ENCODE results near the gene CRKL.
"Not testable (repeated sequence)": the region's sequence is repeated elsewhere in the genome, so short reads cannot be mapped to it uniquely, and the experiment has no call there.

The CRKL gene

GRCh38 chr22:20935780-20936539 is 18.8 kb downstream of the CRKL start:
- DNase-seq, result not testable (repeated sequence)

GRCh38 chr22:20937031-20937793 is 20.0 kb downstream of the CRKL start:
- no peak for DNase-seq

GRCh38 chr22:20937794-20938671 is 20.8 kb downstream of the CRKL start:
- DNase-seq, result no peak

GRCh38 chr22:20939457-20940185 is 22.4 kb downstream of the CRKL start:
- not testable (repeated sequence) for DNase-seq

GRCh38 chr22:20940186-20940651 is 23.0 kb downstream of the CRKL start:
- no peak for DNase-seq

- DNase-seq, result no peak
These were observed 23.7 kb downstream of the CRKL start for GRCh38 chr22:20940904-20941385.

- not testable (repeated sequence) for DNase-seq
These were observed 25.1 kb downstream of the CRKL start for GRCh38 chr22:20942203-20942902.

GRCh38 chr22:20943104-20943933 is 26.1 kb downstream of the CRKL start:
- DNase-seq, result no peak

- no peak for DNase-seq
These were observed 26.8 kb downstream of the CRKL start for GRCh38 chr22:20944042-20944441.

GRCh38 chr22:20945578-20945934 is 28.3 kb downstream of the CRKL start:
- DNase-seq, result no peak

GRCh38 chr22:20946080-20946986 is 29.1 kb downstream of the CRKL start:
- DNase-seq, result no peak

- no peak for DNase-seq
These were observed 29.8 kb downstream of the CRKL start for GRCh38 chr22:20946991-20947390.

GRCh38 chr22:20948450-20948849 is 31.2 kb downstream of the CRKL start:
- no peak for DNase-seq

GRCh38 chr22:20948989-20949388 is 31.8 kb downstream of the CRKL start:
- DNase-seq, result no peak

- no peak for DNase-seq
These were observed 32.5 kb downstream of the CRKL start for GRCh38 chr22:20949698-20950183.

- DNase-seq, result no peak
These were observed 34.1 kb downstream of the CRKL start for GRCh38 chr22:20951151-20951931.

GRCh38 chr22:20951932-20952380 is 34.7 kb downstream of the CRKL start:
- no peak for DNase-seq

- DNase-seq, result no peak
These were observed 35.5 kb downstream of the CRKL start for GRCh38 chr22:20952544-20953341.

Measured in NCI-H1092 (cell line).